ENCODE measurements around the gene FAM131B. TPM values are rescaled to one million over a fixed set of nuclear protein-coding genes. Genes with fewer than 3 reads are reported as not detected.
A peak's percentile ranks its signal among the peaks of the same experiment; 100 is the strongest.

The FAM131B gene
- total and polyA plus RNA-seq, 2 of the 8 experiments (the other 6 are each of a cell fraction or from before 2014, with no cell fraction given), result 23.1 to 38.2 TPM

DNA sequence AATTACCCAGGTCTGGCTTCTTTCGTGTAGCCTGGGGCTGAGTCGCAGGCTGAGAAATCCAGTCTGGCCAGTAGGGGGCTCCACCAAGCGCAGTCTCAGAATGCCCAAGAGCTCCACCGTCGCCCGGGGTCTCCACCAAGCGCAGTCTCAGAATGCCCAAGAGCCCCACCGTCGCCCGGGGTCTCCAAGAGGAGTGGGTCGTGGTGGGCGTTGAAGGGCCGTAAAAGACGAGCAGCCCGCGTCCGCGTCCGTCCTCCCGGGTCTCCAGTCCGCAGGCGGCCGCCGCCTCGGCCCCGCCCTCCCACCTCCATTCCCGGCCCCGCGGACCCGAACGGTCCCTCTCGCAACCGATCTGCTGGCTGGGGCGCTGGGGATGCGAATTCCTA lies 17.7 kb upstream of the FAM131B start:
- H2BK5ac ChIP-seq (ENCODE audit: low read depth, low read length), result peak overlapping the region; percentile 92; the same call in 1 of the 2 replicates
- ChIA-PET CTCF (ENCODE audit: partially characterized antibody) (interaction anchor here (0.6 to 17.5 kb wide), 24 partner anchors 10 to 378 kb away, joined by 3 to 359 read pairs (median 6); partner anchors contain the start of genes EPHA1 and FAM131B), POLR2A (ENCODE audit: partially characterized antibody) (interaction anchor here (0.6 to 19.0 kb wide), 6 partner anchors 13 to 1604 kb away, joined by 3 to 518 read pairs (median 8); partner anchors contain the start of genes CLCN1, EPHA1, FAM131B and TAS2R4)
- H3K79me1 ChIP-seq (ENCODE audit: low read depth, low read length), result peaks cover 14% of the 10 kb centered on the region
- peak overlapping the region; percentile 57 to 93 (median 82) for H3K9ac ChIP-seq (replicated peaks in 1 of 4; ENCODE audit: extremely low read depth in 1 of 4, low read depth in 3 of 4, low read length in 3 of 4)
- H3K4ac ChIP-seq (replicated peaks; ENCODE audit: insufficient read length, low read depth, low read length), result peak overlapping the region; percentile 32
- H3K27me3 ChIP-seq (replicated peaks in 1 of 4; ENCODE audit: control insufficient read depth in 3 of 4, extremely low read depth in 1 of 4, insufficient read depth in 3 of 4, low read length in 3 of 4), result no peaks in the 10 kb centered on the region
- H3K36me3 ChIP-seq (ENCODE audit: control insufficient read depth in 2 of 4, insufficient read depth in 4 of 4, low read length in 3 of 4), result peaks cover 3 to 27% (median 10%) of the 10 kb centered on the region in 4 experiments; a peak in 7 of 8 replicates
- peak overlapping the region; percentile 54 to 93 for H3K4me2 ChIP-seq (ENCODE audit: insufficient read depth in 1 of 2, low read depth in 2 of 2, low read length in 2 of 2)
- 0 out of 2 replicates have a peak overlapping the region, but pooled peaks have one; percentile 72 for H2BK15ac ChIP-seq (ENCODE audit: low read length)
- no peak overlapping the region for H2BK20ac ChIP-seq (ENCODE audit: low read length)
- H4K5ac ChIP-seq (ENCODE audit: insufficient read length, low read depth, low read length), result peak overlapping the region; percentile 47
- H3K4me3 ChIP-seq (ENCODE audit: extremely low read depth in 1 of 4, insufficient read depth in 2 of 4, low read depth in 3 of 4, low read length in 4 of 4), result peak overlapping the region; percentile 76 to 100 (median 88)
- DNase-seq (ENCODE audit: low read depth in 1 of 2, low spot score in 2 of 2) (peak; percentile 50 to 96), FAIRE-seq (no peak)
- no peak overlapping the region for H2AFZ ChIP-seq (ENCODE audit: low read length)
- no peak overlapping the region for H2AK5ac ChIP-seq (ENCODE audit: low read depth, low read length)
- H3K23me2 ChIP-seq (ENCODE audit: low read depth, low read length), result peaks cover 6% of the 10 kb centered on the region; the same call in 1 of the 2 replicates
- peaks cover 3 to 46% of the 10 kb centered on the region in 2 experiments; a peak in 3 of 4 replicates for H3K79me2 ChIP-seq (ENCODE audit: control insufficient read depth in 1 of 2, insufficient read depth in 2 of 2, low read length in 2 of 2)
- H3K18ac ChIP-seq (ENCODE audit: extremely low read depth, low read length), result peak overlapping the region; percentile 93
- H4K91ac ChIP-seq (replicated peaks; ENCODE audit: insufficient read length, low read length), result peak overlapping the region; percentile 15
- H3K23ac ChIP-seq (ENCODE audit: insufficient read length), result no peak overlapping the region
- H3K27ac ChIP-seq (ENCODE audit: low read depth, low read length), result peak overlapping the region; percentile 93
- peaks cover 13 to 20% of the 10 kb centered on the region in 2 experiments for H4K20me1 ChIP-seq (replicated peaks in 1 of 2; ENCODE audit: control insufficient read depth in 1 of 2, insufficient read depth in 2 of 2, low read length in 2 of 2)
- peaks cover 5 to 17% (median 6%) of the 10 kb centered on the region in 4 experiments for H3K4me1 ChIP-seq (replicated peaks in 1 of 4; ENCODE audit: control insufficient read depth in 3 of 4, insufficient read depth in 4 of 4, low read length in 3 of 4)
- no peaks in the 10 kb centered on the region for H3K9me3 ChIP-seq (ENCODE audit: insufficient read depth in 2 of 2, low read depth in 1 of 2, low read length in 1 of 2)
- peak overlapping the region; percentile 19 for H4K8ac ChIP-seq (ENCODE audit: extremely low read depth, insufficient read depth, low read length)
- WGBS, 2 experiments (ENCODE audit: extremely low coverage in 1 of 2, insufficient coverage in 1 of 2, insufficient read length in 1 of 2, insufficient replicate concordance in 2 of 2, low coverage in 1 of 2, low lambda C conversion rate in 2 of 2, missing lambda C conversion rate in 1 of 2), result 3% methylated on average over 29 of the region's 35 CpGs; no CpG with 5 or more reads in 1 of the 2 experiments
- peak overlapping the region; percentile 50; the same call in 1 of the 2 replicates for H2BK12ac ChIP-seq (ENCODE audit: low read depth, low read length)
- H3K56ac ChIP-seq (replicated peaks; ENCODE audit: insufficient read length, low read depth, low read length), result peak overlapping the region; percentile 89
- H2BK120ac ChIP-seq (replicated peaks; ENCODE audit: low read depth, low read length), result no peak overlapping the region
- H3K14ac ChIP-seq (ENCODE audit: insufficient read length), result no peak overlapping the region
- peak; percentile 28 for TF ChIP-seq TAF7 (optimal IDR thresholded peaks at IDR 0.05; ENCODE audit: borderline replicate concordance, low read depth, low read length)
- peak; percentile 63 for TF ChIP-seq TAF1 (IDR thresholded peaks at IDR 0.05; ENCODE audit: low read depth, low read length)
- no peak for TF ChIP-seq SRF (IDR thresholded peaks at IDR 0.05; ENCODE audit: low read depth, low read length)
- TF ChIP-seq RAD21 (IDR thresholded peaks at IDR 0.05 in 1 of 2, conservative IDR thresholded peaks at IDR 0.05 in 1 of 2; ENCODE audit: low read depth in 2 of 2, low read length in 2 of 2), result peak; percentile 37 to 57
- peak in 2 of 3 experiments; percentile 74 to 75; a peak in 3 of 4 replicates for TF ChIP-seq CTCF (IDR thresholded peaks at IDR 0.05; ENCODE audit: control extremely low read depth in 1 of 3, insufficient read depth in 1 of 3, low read depth in 1 of 3, low read length in 3 of 3)
- peak; percentile 36; the same call in 1 of the 2 replicates for TF ChIP-seq CREB1 (IDR thresholded peaks at IDR 0.05)
- TF ChIP-seq KDM4A (IDR thresholded peaks at IDR 0.05; ENCODE audit: low read depth, low read length, severe bottlenecking), result peak; percentile 86
